SU-DHL-6 (cell line): ENCODE results near the gene GIPC2.

ENCODE experiments used
- CTCF ChIP-seq: fragments of 200-600 bp; sonication (generic); IDR thresholded peaks from one replicate; pipeline ENCODE4 v1.5.1; 2017; ENCODE audit warnings: antibody characterized with exemption, mild to moderate bottlenecking, low read length, moderate library complexity; ENCODE audit not compliant: insufficient read depth, poor library complexity, severe bottlenecking
- EZH2phosphoT487 ChIP-seq: fragments of 200-600 bp; sonication (generic), shearing (Covaris generic); conservative IDR thresholded peaks from 2 replicates; pipeline ENCODE4 v1.6.1; 2018; ENCODE audit warnings: mild to moderate bottlenecking, antibody characterized with exemption, low read length, moderate library complexity, mixed read lengths

DNA sequence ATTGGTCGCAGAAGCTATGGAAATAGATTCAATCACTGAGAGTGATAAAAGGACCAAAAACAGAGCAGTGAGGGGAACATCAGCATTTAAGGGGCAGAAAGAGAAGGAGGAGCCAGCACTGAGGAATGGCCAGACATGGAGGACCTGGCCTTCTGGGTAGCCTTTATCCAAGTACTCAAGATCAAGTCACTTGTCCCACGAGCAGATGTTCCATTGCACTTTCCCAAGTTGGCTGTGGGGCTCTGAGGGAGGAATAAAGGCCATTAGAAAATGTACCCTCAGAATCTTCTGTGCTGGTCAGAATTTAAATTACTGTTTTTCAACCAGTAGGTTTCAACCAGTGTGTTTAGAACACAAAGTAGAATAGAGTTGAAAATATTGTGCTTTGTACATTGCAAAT lies 55.3 kb downstream of the GIPC2 start:
- TF ChIP-seq CTCF (no peak), EZH2phosphoT487 (no peak)
